Mesendoderm (in vitro differentiated cells): Measurements from ENCODE around the gene MACROD2.

Experiments
- DNase-seq: peaks from one replicate; pipeline ENCODE4 v3.0.0; 2013
- H2AK5ac ChIP-seq: 2 replicates; pipeline ENCODE4 v1.6.1; 2013; ENCODE audit warnings: low read length, inconsistent platforms
- H2BK120ac ChIP-seq: 2 replicates; pipeline ENCODE4 v1.6.1; 2013; ENCODE audit warnings: low read depth, mild to moderate bottlenecking, low read length, moderate library complexity, mixed read lengths
- H2BK15ac ChIP-seq: replicated peaks from 2 replicates; pipeline ENCODE4 v1.6.1; 2013; ENCODE audit warnings: low read depth, mild to moderate bottlenecking, moderate library complexity
- H2BK5ac ChIP-seq: 2 replicates; pipeline ENCODE4 v1.6.1; 2013; ENCODE audit warnings: low read length, inconsistent platforms
- H3K18ac ChIP-seq: 2 replicates; pipeline ENCODE4 v1.6.1; 2013; ENCODE audit warnings: mild to moderate bottlenecking, low read length, mixed read lengths
- H3K23ac ChIP-seq: one replicate; pipeline ENCODE4 v1.6.1; 2013; ENCODE audit warnings: low read length
- H3K27ac ChIP-seq: 2 replicates; pipeline ENCODE4 v1.5.1; 2013; ENCODE audit warnings: low read depth, mild to moderate bottlenecking, inconsistent platforms, low read length, moderate library complexity
- H3K27me3 ChIP-seq: 2 replicates; pipeline ENCODE4 v1.6.1; 2013; ENCODE audit warnings: low read length, control low read depth, mild to moderate bottlenecking, inconsistent platforms; ENCODE audit not compliant: insufficient read depth, poor library complexity
- H3K36me3 ChIP-seq: 2 replicates; pipeline ENCODE4 v1.6.1; 2013; ENCODE audit warnings: low read length, inconsistent platforms; ENCODE audit not compliant: control insufficient read depth, insufficient read depth
- H3K4ac ChIP-seq: one replicate; pipeline ENCODE4 v1.6.1; 2013; ENCODE audit warnings: low read depth, mild to moderate bottlenecking, low read length, moderate library complexity
- H3K4me1 ChIP-seq: 2 replicates; pipeline ENCODE4 v1.6.1; 2013; ENCODE audit warnings: low read depth, low read length, inconsistent platforms; ENCODE audit not compliant: control insufficient read depth
- H3K4me2 ChIP-seq: 2 replicates; pipeline ENCODE4 v1.6.1; 2013; ENCODE audit warnings: low read length
- H3K4me3 ChIP-seq: 2 replicates; pipeline ENCODE4 v1.5.1; 2013; ENCODE audit warnings: mild to moderate bottlenecking, low read length
- H3K56ac ChIP-seq: one replicate; pipeline ENCODE4 v1.6.1; 2013; ENCODE audit warnings: low read length
- H3K79me1 ChIP-seq: 2 replicates; pipeline ENCODE4 v1.6.1; 2013; ENCODE audit warnings: low read length, inconsistent platforms
- H3K79me2 ChIP-seq: 2 replicates; pipeline ENCODE4 v1.6.1; 2013; ENCODE audit warnings: mild to moderate bottlenecking, low read length; ENCODE audit not compliant: control insufficient read depth, insufficient read depth
- H3K9ac ChIP-seq: 2 replicates; pipeline ENCODE4 v1.6.1; 2013; ENCODE audit warnings: low read length, inconsistent platforms
- H4K5ac ChIP-seq: one replicate; pipeline ENCODE4 v1.6.1; 2013; ENCODE audit warnings: low read length
- H4K8ac ChIP-seq: one replicate; pipeline ENCODE4 v1.6.1; 2013; ENCODE audit warnings: low read depth, mild to moderate bottlenecking, control low read depth, low read length, moderate library complexity
- WGBS: extraction: QIAGEN DNeasy Blood & Tissue Kit; methylation state at CpG from one replicate; pipeline ENCODE4 v1.1.7; 2013; ENCODE audit warnings: low lambda C conversion rate, missing lambda C conversion rate; ENCODE audit not compliant: insufficient coverage; ENCODE audit errors: extremely low coverage; 5-methylcytosine and 5-hydroxymethylcytosine counted together

Gene MACROD2

GRCh38 chr20:15111654-15112053 is 1116.3 kb downstream of the MACROD2 start:
- H3K18ac ChIP-seq, result no peak overlapping the region
- no peak overlapping the region for H3K23ac ChIP-seq
- H3K36me3 ChIP-seq, result no peaks in the 10 kb centered on the region
- no peaks in the 10 kb centered on the region for H3K79me1 ChIP-seq
- H3K27me3 ChIP-seq, result no peaks in the 10 kb centered on the region
- H3K4me1 ChIP-seq, result peaks cover 3% of the 10 kb centered on the region
- H3K4me2 ChIP-seq, result no peak overlapping the region
- peak; percentile 10 for DNase-seq
- no peak overlapping the region for H3K4me3 ChIP-seq
- H2BK120ac ChIP-seq, result no peak overlapping the region
- H4K5ac ChIP-seq, result no peak overlapping the region
- H3K79me2 ChIP-seq, result no peaks in the 10 kb centered on the region
- no peak overlapping the region for H3K56ac ChIP-seq
- no peak overlapping the region for H3K27ac ChIP-seq
- no peak overlapping the region for H2BK15ac ChIP-seq
- no peak overlapping the region for H3K9ac ChIP-seq
- no peak overlapping the region for H3K4ac ChIP-seq
- H4K8ac ChIP-seq, result no peak overlapping the region
- no peak overlapping the region for H2AK5ac ChIP-seq
- H2BK5ac ChIP-seq, result no peak overlapping the region

GRCh38 chr20:15113144-15113773 is 1117.9 kb downstream of the MACROD2 start:
- no peak overlapping the region for H2AK5ac ChIP-seq
- H3K18ac ChIP-seq, result no peak overlapping the region
- no peak overlapping the region for H2BK120ac ChIP-seq
- H4K8ac ChIP-seq, result no peak overlapping the region
- no peak overlapping the region for H3K4ac ChIP-seq
- peaks cover 3% of the 10 kb centered on the region for H3K4me1 ChIP-seq
- H2BK5ac ChIP-seq, result no peak overlapping the region
- H3K79me1 ChIP-seq, result no peaks in the 10 kb centered on the region
- H3K9ac ChIP-seq, result no peak overlapping the region
- H3K56ac ChIP-seq, result no peak overlapping the region
- no peaks in the 10 kb centered on the region for H3K79me2 ChIP-seq
- whole genome bisulfite sequencing, result no CpG with 5 or more reads among the region's 1 CpG
- no peak overlapping the region for H4K5ac ChIP-seq
- no peak overlapping the region for H3K4me3 ChIP-seq
- no peak for DNase-seq
- H3K36me3 ChIP-seq, result no peaks in the 10 kb centered on the region
- no peak overlapping the region for H3K27ac ChIP-seq
- no peak overlapping the region for H3K4me2 ChIP-seq
- H2BK15ac ChIP-seq, result no peak overlapping the region
- H3K23ac ChIP-seq, result no peak overlapping the region
- H3K27me3 ChIP-seq, result no peaks in the 10 kb centered on the region

GRCh38 chr20:15119852-15120487 is 1124.7 kb downstream of the MACROD2 start:
- WGBS, result no CpG with 5 or more reads among the region's 4 CpGs
- Histone ChIP-seq H3K36me3 (no peaks in the 10 kb centered on the region), H3K4me2 (no peak overlapping the region), H3K79me2 (no peaks in the 10 kb centered on the region), H3K23ac (no peak overlapping the region), H3K27ac (no peak overlapping the region), H4K8ac (no peak overlapping the region), H2AK5ac (no peak overlapping the region), H3K18ac (no peak overlapping the region), H3K4me3 (no peak overlapping the region), H3K4ac (no peak overlapping the region), H2BK15ac (no peak overlapping the region), H3K27me3 (no peaks in the 10 kb centered on the region), H3K9ac (no peak overlapping the region), H3K56ac (no peak overlapping the region), H3K4me1 (no peaks in the 10 kb centered on the region), H3K79me1 (no peaks in the 10 kb centered on the region), H4K5ac (no peak overlapping the region), H2BK120ac (no peak overlapping the region), H2BK5ac (no peak overlapping the region)
- no peak for DNase-seq

- H3K4me2 ChIP-seq, result no peak overlapping the region
- H2AK5ac ChIP-seq, result no peak overlapping the region
- H2BK15ac ChIP-seq, result no peak overlapping the region
- H3K9ac ChIP-seq, result no peak overlapping the region
- no peak overlapping the region for H2BK120ac ChIP-seq
- H3K18ac ChIP-seq, result no peak overlapping the region
- no peak overlapping the region for H3K4ac ChIP-seq
- DNase-seq, result no peak
- no peaks in the 10 kb centered on the region for H3K36me3 ChIP-seq
- no peak overlapping the region for H3K23ac ChIP-seq
- no peak overlapping the region for H4K8ac ChIP-seq
- no peaks in the 10 kb centered on the region for H3K79me1 ChIP-seq
- no peak overlapping the region for H4K5ac ChIP-seq
- no CpG with 5 or more reads among the region's 1 CpG for WGBS
- no peaks in the 10 kb centered on the region for H3K79me2 ChIP-seq
- no peaks in the 10 kb centered on the region for H3K4me1 ChIP-seq
- H3K27ac ChIP-seq, result no peak overlapping the region
- no peak overlapping the region for H2BK5ac ChIP-seq
- no peak overlapping the region for H3K56ac ChIP-seq
- H3K4me3 ChIP-seq, result no peak overlapping the region
- H3K27me3 ChIP-seq, result no peaks in the 10 kb centered on the region
Observed at GRCh38 chr20:15122613-15123012, 1127.3 kb downstream of the MACROD2 start.

- Histone ChIP-seq H2BK5ac (no peak overlapping the region), H3K36me3 (no peaks in the 10 kb centered on the region), H3K56ac (no peak overlapping the region), H2BK15ac (no peak overlapping the region), H2AK5ac (no peak overlapping the region), H3K4ac (no peak overlapping the region), H3K27ac (no peak overlapping the region), H3K4me1 (no peaks in the 10 kb centered on the region), H3K79me2 (no peaks in the 10 kb centered on the region), H3K79me1 (no peaks in the 10 kb centered on the region), H4K8ac (no peak overlapping the region), H3K4me3 (no peak overlapping the region), H3K23ac (no peak overlapping the region), H3K18ac (no peak overlapping the region), H4K5ac (no peak overlapping the region), H3K9ac (no peak overlapping the region), H3K27me3 (no peaks in the 10 kb centered on the region), H3K4me2 (no peak overlapping the region), H2BK120ac (no peak overlapping the region)
- DNase-seq, result no peak
- WGBS, result 100% methylated on average over 1 of the region's 2 CpGs
Observed at GRCh38 chr20:15131176-15131575, 1135.9 kb downstream of the MACROD2 start.
